ENCODE measurements around the gene PLPP4. TPM values are rescaled to one million over a fixed set of nuclear protein-coding genes. Genes with fewer than 3 reads are reported as not detected.

PLPP4 gene
- polyA plus RNA-seq, 3 donors: not detected

- 71% methylated on average over 3 of the region's 4 CpGs for WGBS (ENCODE audit: insufficient coverage)
- Mint-ChIP-seq H3K27me3 (ENCODE audit: low read depth in 3 of 3) (peaks cover 3 to 12% (median 4%) of the 10 kb centered on the region in 3 donors), H3K36me3 (no peaks in the 10 kb centered on the region), H3K4me3 (no peak overlapping the region), H3K4me1 (no peaks in the 10 kb centered on the region), H3K27ac (no peak overlapping the region), H3K9me3 (peaks cover 7 to 19% (median 15%) of the 10 kb centered on the region in 7 donors)
- no peak overlapping the region for H3K9ac ChIP-seq (ENCODE audit: insufficient read depth, low read length, poor library complexity, severe bottlenecking)
- H4K20me1 ChIP-seq (ENCODE audit: insufficient read depth, low read length): no peaks in the 10 kb centered on the region
- H2AFZ ChIP-seq (ENCODE audit: insufficient read depth, low read depth, low read length, poor library complexity, severe bottlenecking): no peak overlapping the region
- no peaks in the 10 kb centered on the region for H3K27me3 ChIP-seq (ENCODE audit: control insufficient read depth in 2 of 2, insufficient read depth in 2 of 2, low read length in 2 of 2)
- TF ChIP-seq CTCF (IDR thresholded peaks at IDR 0.05): no peak
- intact Hi-C loops (cut with micrococcal nuclease): no loop called here
- no peak overlapping the region for H3K4me2 ChIP-seq (replicated peaks; ENCODE audit: extremely low read depth, low read length, poor library complexity, severe bottlenecking)
- no peak for DNase-seq
- H3K79me2 ChIP-seq (ENCODE audit: insufficient read depth, low read length): no peaks in the 10 kb centered on the region
- no peak overlapping the region for H3K27ac ChIP-seq (ENCODE audit: low read depth in 1 of 2, low read length in 2 of 2)
- no peaks in the 10 kb centered on the region for H3K4me1 ChIP-seq (ENCODE audit: control insufficient read depth in 1 of 2, insufficient read depth in 2 of 2, low read length in 2 of 2)
- peaks cover 0 to 7% of the 10 kb centered on the region in 2 donors for H3K9me3 ChIP-seq (replicated peaks in 1 of 2; ENCODE audit: control insufficient read depth in 1 of 2, insufficient read depth in 1 of 2, low read length in 2 of 2)
- no peaks in the 10 kb centered on the region for H3K36me3 ChIP-seq (replicated peaks in 1 of 2; ENCODE audit: control insufficient read depth in 1 of 2, insufficient read depth in 2 of 2, low read length in 2 of 2)
- H3K4me3 ChIP-seq (replicated peaks in 1 of 3; ENCODE audit: low read depth in 2 of 3, low read length in 3 of 3): no peak overlapping the region
These were observed 23.1 kb downstream of the PLPP4 start for GRCh38 chr10:120480065-120480600.

GRCh38 chr10:120480848-120481247 is 23.8 kb downstream of the PLPP4 start:
- WGBS (ENCODE audit: insufficient coverage): 100% methylated on average over 1 of the region's 1 CpG
- Mint-ChIP-seq H3K9me3 (peaks cover 7 to 19% (median 15%) of the 10 kb centered on the region in 7 donors), H3K4me1 (no peaks in the 10 kb centered on the region), H3K36me3 (no peaks in the 10 kb centered on the region), H3K4me3 (no peak overlapping the region), H3K27me3 (ENCODE audit: low read depth in 3 of 3) (peaks cover 3 to 11% (median 4%) of the 10 kb centered on the region in 3 donors), H3K27ac (no peak overlapping the region)
- Histone ChIP-seq H3K27ac (ENCODE audit: low read depth in 1 of 2, low read length in 2 of 2) (no peak overlapping the region), H4K20me1 (ENCODE audit: insufficient read depth, low read length) (no peaks in the 10 kb centered on the region), H3K9me3 (replicated peaks in 1 of 2; ENCODE audit: control insufficient read depth in 1 of 2, insufficient read depth in 1 of 2, low read length in 2 of 2) (peaks cover 0 to 4% of the 10 kb centered on the region in 2 donors), H3K79me2 (ENCODE audit: insufficient read depth, low read length) (no peaks in the 10 kb centered on the region), H3K27me3 (ENCODE audit: control insufficient read depth in 2 of 2, insufficient read depth in 2 of 2, low read length in 2 of 2) (no peaks in the 10 kb centered on the region), H2AFZ (ENCODE audit: insufficient read depth, low read depth, low read length, poor library complexity, severe bottlenecking) (no peak overlapping the region), H3K9ac (ENCODE audit: insufficient read depth, low read length, poor library complexity, severe bottlenecking) (no peak overlapping the region), H3K4me1 (ENCODE audit: control insufficient read depth in 1 of 2, insufficient read depth in 2 of 2, low read length in 2 of 2) (no peaks in the 10 kb centered on the region), H3K36me3 (replicated peaks in 1 of 2; ENCODE audit: control insufficient read depth in 1 of 2, insufficient read depth in 2 of 2, low read length in 2 of 2) (no peaks in the 10 kb centered on the region), H3K4me3 (replicated peaks in 1 of 3; ENCODE audit: low read depth in 2 of 3, low read length in 3 of 3) (no peak overlapping the region), H3K4me2 (replicated peaks; ENCODE audit: extremely low read depth, low read length, poor library complexity, severe bottlenecking) (no peak overlapping the region)
- intact Hi-C loops (cut with micrococcal nuclease): no loop called here
- no peak for TF ChIP-seq CTCF (IDR thresholded peaks at IDR 0.05)
- no peak for DNase-seq

All from CD14-positive monocyte (primary cell).